Keratinocyte (primary cell): ENCODE measurements around the gene BRCA1. TPM values are rescaled to one million over a fixed set of nuclear protein-coding genes. Genes with fewer than 3 reads are reported as not detected.
A peak's percentile ranks its signal among the peaks of the same experiment; 100 is the strongest.

Experiments
- DNase-seq: peaks from one replicate; pipeline ENCODE4 v3.0.0-alpha.2; 2011; ENCODE audit warnings: low read depth, missing footprints, low spot score
- FAIRE-seq: peaks from 2 replicates; lab custom pipeline; 2011; peaks lifted over from hg19 to GRCh38; lab: Jason Lieb, UNC
- H2AFZ ChIP-seq: 2 replicates; pipeline ENCODE4 v1.6.0; 2012; ENCODE audit warnings: low read length, control low read depth, inconsistent platforms; ENCODE audit not compliant: control insufficient read depth
- H3K27ac ChIP-seq: 2 replicates; pipeline ENCODE4 v1.5.1; 2011; ENCODE audit warnings: low read length; ENCODE audit not compliant: control insufficient read depth, insufficient read depth
- H3K27me3 ChIP-seq: 3 replicates; pipeline ENCODE4 v1.6.0; 2011; ENCODE audit warnings: low read length; ENCODE audit not compliant: control insufficient read depth, insufficient read depth; ENCODE audit errors: extremely low read depth
- H3K36me3 ChIP-seq, 2 experiments: 2 replicates in 1 of 2; 3 replicates in 1 of 2; pipeline ENCODE4 v1.5.1; 2011; ENCODE audit warnings: low read length in 2 of 2, mild to moderate bottlenecking in 1 of 2; ENCODE audit not compliant: control insufficient read depth in 2 of 2, insufficient read depth in 2 of 2; ENCODE audit errors: extremely low read depth in 1 of 2
- H3K4me1 ChIP-seq: 3 replicates; pipeline ENCODE4 v1.5.1; 2011; ENCODE audit warnings: low read length; ENCODE audit not compliant: control insufficient read depth, insufficient read depth; ENCODE audit errors: extremely low read depth
- H3K4me2 ChIP-seq: 3 replicates; pipeline ENCODE4 v1.6.0; 2011; ENCODE audit warnings: low read depth, low read length; ENCODE audit not compliant: control insufficient read depth, insufficient read depth; ENCODE audit errors: extremely low read depth
- H3K4me3 ChIP-seq, 3 experiments: fragments of 200-600 bp in 1 of 3; sonication (generic) in 1 of 3; 2 replicates in 2 of 3; 3 replicates in 1 of 3; pipeline ENCODE4 v1.5.1; 2011 to 2016; ENCODE audit warnings: low read length in 3 of 3, mild to moderate bottlenecking in 3 of 3, control low read depth in 2 of 3, inconsistent platforms in 1 of 3, low read depth in 1 of 3, mixed read lengths in 1 of 3, mixed run types in 1 of 3, moderate library complexity in 1 of 3; ENCODE audit not compliant: control insufficient read depth in 2 of 3, insufficient read depth in 2 of 3; ENCODE audit errors: extremely low read depth in 1 of 3
- H3K79me2 ChIP-seq: 2 replicates; pipeline ENCODE4 v1.6.0; 2012; ENCODE audit warnings: low read length; ENCODE audit not compliant: control insufficient read depth, insufficient read depth
- H3K9ac ChIP-seq: 3 replicates; pipeline ENCODE4 v1.6.0; 2011; ENCODE audit warnings: low read length; ENCODE audit not compliant: control insufficient read depth, insufficient read depth; ENCODE audit errors: extremely low read depth
- H3K9me1 ChIP-seq: 3 replicates; pipeline ENCODE4 v1.6.0; 2011; ENCODE audit warnings: low read length; ENCODE audit not compliant: control insufficient read depth, insufficient read depth; ENCODE audit errors: extremely low read depth
- H3K9me3 ChIP-seq: 2 replicates; pipeline ENCODE4 v1.5.1; 2012; ENCODE audit warnings: low read depth, low read length; ENCODE audit not compliant: control insufficient read depth
- H4K20me1 ChIP-seq: 3 replicates; pipeline ENCODE4 v1.6.0; 2011; ENCODE audit warnings: low read length; ENCODE audit not compliant: control insufficient read depth, insufficient read depth; ENCODE audit errors: extremely low read depth
- EZH2 ChIP-seq: IDR thresholded peaks from one replicate; pipeline ENCODE4 v1.6.1; 2012; ENCODE audit warnings: inconsistent platforms, mild to moderate bottlenecking, low read length, moderate library complexity
- dilution Hi-C: fragments of 300-500 bp; cut with MboI; formaldehyde crosslinking; loops from one replicate; pipeline ENCODE4 v1.7.0; 2020; ENCODE audit warnings: low sequenced_read_pairs; ENCODE audit not compliant: extremely low pct_ligation_motif_present
- polyA plus RNA-seq, 5 experiments: library from polyadenylated mRNA; depleted of rRNA in 3 of 5; stranded (reverse) in 3 of 5; stranded (forward) in 1 of 5; unstranded in 1 of 5; fragments of >200 nt; gene quantifications; 1 replicate in 1 of 5; 2 replicates in 3 of 5; 3 replicates in 1 of 5; pipeline versions ENCODE4 v1.2.1 to v1.2.3, GENCODE V29; 2011 to 2012; ENCODE audit warnings: missing spikeins in 2 of 5, low read depth in 1 of 5, low replicate concordance in 1 of 5
- TF ChIP-seq, protein P1 (sequence below), 3 experiments: IDR thresholded peaks in 1 of 3; conservative IDR thresholded peaks in 1 of 3; optimal IDR thresholded peaks in 1 of 3; 2 replicates in 2 of 3; 3 replicates in 1 of 3; pipeline versions ENCODE3 to v1.5.1; 2011; ENCODE audit warnings: low read length in 3 of 3, mild to moderate bottlenecking in 3 of 3, moderate library complexity in 2 of 3, control low read depth in 1 of 3, inconsistent platforms in 1 of 3; ENCODE audit not compliant: insufficient read depth in 2 of 3; ENCODE audit errors: extremely low read depth in 1 of 3

Gene BRCA1
- polyA plus RNA-seq, 1 donor (not counting 4 experiments of a cell fraction or from before 2014, with no cell fraction given): 17.2 TPM

DNA sequence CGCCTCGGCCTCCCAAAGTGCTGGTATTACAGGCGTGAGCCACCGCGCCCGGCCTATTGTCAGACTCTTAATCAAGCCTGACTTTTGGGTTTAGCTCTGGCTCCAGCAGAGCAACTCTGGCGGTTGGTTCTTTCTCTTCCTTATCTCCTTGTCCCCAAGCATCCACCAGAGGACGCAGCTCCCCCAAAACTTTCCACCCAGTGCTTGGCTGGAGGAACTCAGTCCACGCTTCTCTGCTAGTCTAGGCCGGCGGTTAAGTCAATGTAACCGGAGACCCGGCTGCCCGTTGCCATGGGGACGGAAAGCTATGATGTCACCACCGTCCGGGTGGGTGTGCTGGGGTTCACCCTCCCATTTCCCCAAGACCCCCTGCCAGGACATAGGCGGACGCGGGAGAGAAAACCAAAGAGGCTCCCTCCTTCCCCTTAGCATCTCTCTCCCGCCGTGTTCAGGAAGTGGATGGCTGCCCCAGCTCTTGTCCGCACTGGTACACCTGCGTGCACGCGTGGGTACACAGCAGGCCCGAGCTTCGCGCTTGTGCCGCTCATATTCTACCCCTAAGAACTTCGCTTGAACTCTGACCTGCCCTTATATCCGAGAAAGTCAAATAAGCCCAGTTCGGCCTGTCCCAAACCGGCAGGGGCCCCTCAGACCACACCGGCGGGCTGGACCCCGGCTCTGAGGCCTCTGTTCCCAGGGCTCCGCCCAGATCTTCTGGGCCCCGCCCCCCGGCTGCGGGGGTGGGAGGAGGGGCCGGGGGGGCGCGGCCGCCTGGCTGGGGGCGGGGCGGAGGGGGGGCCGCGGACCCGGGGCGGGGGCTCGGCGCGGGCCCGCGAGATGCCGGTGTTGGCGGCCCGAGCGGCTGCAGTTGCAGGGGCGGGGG, 100.5 kb downstream of the BRCA1 start, which contains the start of gene RND2:
RND2 (plus strand) TSS at position 825 of the 883 bp plus-strand sequence. CDS start 117 bp downstream, outside the sequence.
- Histone ChIP-seq H3K4me3 (peak within 1 kb of the TSS; percentile 42 to 87 (median 70)), H3K4me2 (peak within 1 kb of the TSS; percentile 99), H4K20me1 (no peaks in the 10 kb centered on the region), H2AFZ (peak within 1 kb of the TSS; percentile 82), H3K36me3 (peaks cover 0 to 2% of the 10 kb centered on the region in 2 experiments), H3K4me1 (peaks cover 10% of the 10 kb centered on the region), H3K79me2 (peaks cover 12% of the 10 kb centered on the region), H3K27ac (no peak within 1 kb of the TSS), H3K9me1 (no peaks in the 10 kb centered on the region), H3K9ac (peak within 1 kb of the TSS; percentile 73), H3K27me3 (peaks cover 17% of the 10 kb centered on the region), H3K9me3 (no peaks in the 10 kb centered on the region)
- DNase-seq (peak; percentile 63), FAIRE-seq (peak; percentile 85)
- TF ChIP-seq, protein P1, sequence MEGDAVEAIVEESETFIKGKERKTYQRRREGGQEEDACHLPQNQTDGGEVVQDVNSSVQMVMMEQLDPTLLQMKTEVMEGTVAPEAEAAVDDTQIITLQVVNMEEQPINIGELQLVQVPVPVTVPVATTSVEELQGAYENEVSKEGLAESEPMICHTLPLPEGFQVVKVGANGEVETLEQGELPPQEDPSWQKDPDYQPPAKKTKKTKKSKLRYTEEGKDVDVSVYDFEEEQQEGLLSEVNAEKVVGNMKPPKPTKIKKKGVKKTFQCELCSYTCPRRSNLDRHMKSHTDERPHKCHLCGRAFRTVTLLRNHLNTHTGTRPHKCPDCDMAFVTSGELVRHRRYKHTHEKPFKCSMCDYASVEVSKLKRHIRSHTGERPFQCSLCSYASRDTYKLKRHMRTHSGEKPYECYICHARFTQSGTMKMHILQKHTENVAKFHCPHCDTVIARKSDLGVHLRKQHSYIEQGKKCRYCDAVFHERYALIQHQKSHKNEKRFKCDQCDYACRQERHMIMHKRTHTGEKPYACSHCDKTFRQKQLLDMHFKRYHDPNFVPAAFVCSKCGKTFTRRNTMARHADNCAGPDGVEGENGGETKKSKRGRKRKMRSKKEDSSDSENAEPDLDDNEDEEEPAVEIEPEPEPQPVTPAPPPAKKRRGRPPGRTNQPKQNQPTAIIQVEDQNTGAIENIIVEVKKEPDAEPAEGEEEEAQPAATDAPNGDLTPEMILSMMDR (optimal IDR thresholded peaks at IDR 0.05 in 1 of 3, IDR thresholded peaks at IDR 0.05 in 1 of 3, conservative IDR thresholded peaks at IDR 0.05 in 1 of 3; ENCODE audit: extremely low read depth in 1 of 3, insufficient read depth in 2 of 3, low read length in 3 of 3): peak; percentile 74 to 83 (median 78)
- TF ChIP-seq EZH2: peak; percentile 23
- dilution Hi-C loops: no loop called here

DNA sequence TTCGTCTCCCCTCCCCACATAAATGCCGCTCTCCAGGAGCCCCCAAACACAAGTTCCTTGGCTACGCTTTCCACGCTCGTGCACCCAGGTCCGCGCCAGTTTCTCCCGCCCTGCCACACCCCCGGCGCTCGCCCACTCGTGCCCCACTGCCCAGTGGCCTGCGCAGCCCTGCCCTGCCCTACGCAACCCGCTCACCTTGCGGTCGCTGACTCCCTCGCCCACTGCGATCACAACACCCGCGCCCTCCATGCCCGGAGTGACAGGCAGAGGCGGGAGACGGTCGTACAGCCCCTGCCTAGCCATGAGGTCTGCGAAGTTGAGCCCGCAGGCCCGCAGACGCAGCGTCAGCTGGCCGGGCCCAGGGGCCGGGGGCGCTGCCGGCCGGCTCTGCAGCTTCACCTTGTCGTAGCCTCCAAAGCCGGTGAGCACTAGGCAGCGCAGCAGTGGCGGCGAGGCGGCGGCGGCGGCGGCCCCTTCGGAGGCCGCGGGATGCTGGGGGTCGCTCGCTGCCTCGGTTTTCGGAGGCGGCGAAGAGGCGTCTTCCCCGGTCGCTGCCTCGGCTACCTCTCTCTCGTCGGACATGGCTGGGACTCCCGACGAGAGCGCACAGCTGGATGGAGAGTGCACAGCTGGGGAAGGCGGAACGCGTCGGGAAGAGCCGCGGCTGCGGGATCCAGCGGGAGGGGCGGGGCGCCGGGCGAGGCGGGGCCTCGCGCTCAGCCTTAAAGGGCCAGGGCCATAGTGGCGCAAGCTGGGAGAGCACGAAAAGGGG, 103.2 kb downstream of the BRCA1 start, which contains the start of gene VAT1:
VAT1 (minus strand) TSS at position 645 of the 772 bp plus-strand sequence; CDS start at position 582, 63 bp downstream.
- Histone ChIP-seq H3K4me3 (peak within 1 kb of the TSS; percentile 90 to 100 (median 95)), H3K27ac (peak within 1 kb of the TSS; percentile 66), H2AFZ (peak within 1 kb of the TSS; percentile 87), H3K9me3 (no peaks in the 10 kb centered on the region), H3K79me2 (peaks cover 20% of the 10 kb centered on the region), H3K9me1 (no peaks in the 10 kb centered on the region), H3K4me2 (peak within 1 kb of the TSS; percentile 76), H3K4me1 (peaks cover 14% of the 10 kb centered on the region), H4K20me1 (no peaks in the 10 kb centered on the region), H3K36me3 (peaks cover 8 to 14% of the 10 kb centered on the region in 2 experiments), H3K27me3 (peaks cover 13% of the 10 kb centered on the region), H3K9ac (peak within 1 kb of the TSS; percentile 87)
- DNase-seq (no peak), FAIRE-seq (no peak)
- TF ChIP-seq, protein P1 (optimal IDR thresholded peaks at IDR 0.05 in 1 of 3, IDR thresholded peaks at IDR 0.05 in 1 of 3, conservative IDR thresholded peaks at IDR 0.05 in 1 of 3; ENCODE audit: extremely low read depth in 1 of 3, insufficient read depth in 2 of 3, low read length in 3 of 3): no peak
- no peak for TF ChIP-seq EZH2
- dilution Hi-C loops: no loop called here
